Stimulated activated CD4-positive, alpha-beta T cell treated with anti-CD3 and anti-CD28 coated beads, Interleukin-15, amount 100 ng/mL, for 48 hours (primary cell): Measurements from ENCODE around the gene TOP2A.

Experiments used
- DNase-seq, 2 donors: peaks; one replicate each; pipeline ENCODE4 v3.0.0-alpha.2; 2020; ENCODE audit warnings: low read depth in 2 of 2

TOP2A gene

DNA sequence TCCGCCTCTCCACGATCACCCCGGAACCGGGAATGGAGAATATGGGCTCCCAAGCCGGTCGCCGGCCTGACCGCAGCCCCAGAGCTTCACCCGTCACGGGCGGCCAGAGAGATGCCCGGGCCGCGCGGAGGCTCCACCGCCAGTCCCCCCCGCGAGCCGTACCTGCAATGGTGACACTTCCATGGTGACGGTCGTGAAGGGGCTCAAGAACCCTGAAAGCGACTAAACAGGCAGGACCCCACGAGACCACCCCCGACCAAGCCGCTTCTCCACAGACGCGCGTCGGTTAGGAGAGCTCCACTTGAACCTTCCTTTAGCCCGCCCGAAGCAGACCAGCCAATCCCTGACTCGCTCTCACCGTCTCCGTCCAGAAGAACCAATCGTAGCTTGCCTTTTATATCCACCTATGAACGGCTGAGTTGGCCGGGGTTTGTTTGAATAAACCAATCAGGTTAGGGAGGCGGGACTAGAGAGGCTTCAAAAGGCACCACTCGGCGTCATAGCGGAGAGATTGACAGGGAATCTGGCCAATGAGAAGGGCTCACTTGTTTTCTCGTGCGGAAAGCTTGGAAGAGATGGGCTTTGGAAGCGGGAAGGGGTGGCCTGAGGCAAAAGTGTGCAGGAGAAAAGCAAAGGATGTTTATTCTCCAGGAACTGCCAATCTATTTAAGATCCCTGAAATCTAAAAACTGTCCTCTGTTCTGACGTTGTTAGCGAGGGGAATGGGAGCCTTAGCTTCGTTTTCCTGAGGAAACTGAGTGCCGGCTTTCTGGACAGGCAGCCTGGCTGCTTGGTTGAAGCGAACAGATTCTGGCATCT, at the start of gene TOP2A:
Gene TOP2A, minus strand, starts transcription at position 288 of the 819 bp plus-strand sequence. Its CDS starts 105 bp downstream, at position 183.
- DNase-seq = peak; percentile 91 to 93

DNA sequence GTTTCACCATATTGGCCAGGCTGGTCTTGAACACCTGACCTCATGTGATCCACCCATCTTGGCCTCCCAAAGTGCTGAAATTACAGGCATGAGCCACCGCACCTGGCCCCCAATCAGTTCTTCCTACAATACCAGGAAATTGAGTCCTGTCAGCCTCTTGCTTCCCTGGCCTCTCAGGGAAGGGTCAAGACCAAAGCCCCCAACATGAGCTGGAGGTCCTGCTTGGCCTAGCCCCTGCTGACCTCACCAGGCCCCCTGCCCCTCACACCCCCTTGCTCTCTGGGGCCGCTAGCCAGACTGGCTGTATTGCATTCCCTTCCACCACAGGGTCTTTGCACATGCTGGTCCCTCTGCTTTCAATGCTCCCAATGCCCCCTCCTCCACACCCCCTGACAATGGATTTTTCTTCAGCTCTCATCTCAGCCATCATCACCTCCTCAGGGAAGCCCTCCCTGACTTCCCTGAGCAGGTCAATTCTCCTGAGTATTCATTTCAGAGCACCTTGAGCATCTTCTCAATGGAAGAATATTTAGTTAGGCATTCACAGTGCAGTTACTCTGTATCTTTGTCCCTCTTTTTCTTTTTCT, 49.7 kb upstream of the TOP2A start:
- no peak for DNase-seq

GRCh38 chr17:40466298-40466971, 48.7 kb upstream of the TOP2A start:
- no peak for DNase-seq

DNA sequence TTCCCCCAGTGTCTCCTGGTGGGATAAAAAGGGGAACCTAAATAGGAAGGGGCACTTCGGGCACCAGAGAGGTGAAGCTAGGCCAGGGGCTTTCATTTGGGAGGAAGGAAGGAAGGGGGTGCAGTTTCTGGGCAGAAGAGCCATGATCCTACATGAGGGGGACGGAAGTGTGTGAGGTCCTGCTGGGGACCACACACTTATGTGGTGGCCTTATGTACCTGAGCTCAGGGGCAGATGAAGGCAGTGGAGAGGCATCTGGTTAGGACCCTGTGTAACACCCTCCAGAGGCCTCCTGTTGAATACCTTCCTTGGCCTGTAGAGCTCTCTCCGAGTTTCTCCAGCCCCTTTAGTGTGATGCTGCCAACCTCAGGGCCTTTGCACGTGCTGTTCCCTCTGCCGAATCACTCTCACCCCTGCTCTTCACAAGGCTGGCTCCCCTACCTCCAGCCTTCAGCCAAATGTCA, 46.7 kb upstream of the TOP2A start:
- DNase-seq = no peak

DNA sequence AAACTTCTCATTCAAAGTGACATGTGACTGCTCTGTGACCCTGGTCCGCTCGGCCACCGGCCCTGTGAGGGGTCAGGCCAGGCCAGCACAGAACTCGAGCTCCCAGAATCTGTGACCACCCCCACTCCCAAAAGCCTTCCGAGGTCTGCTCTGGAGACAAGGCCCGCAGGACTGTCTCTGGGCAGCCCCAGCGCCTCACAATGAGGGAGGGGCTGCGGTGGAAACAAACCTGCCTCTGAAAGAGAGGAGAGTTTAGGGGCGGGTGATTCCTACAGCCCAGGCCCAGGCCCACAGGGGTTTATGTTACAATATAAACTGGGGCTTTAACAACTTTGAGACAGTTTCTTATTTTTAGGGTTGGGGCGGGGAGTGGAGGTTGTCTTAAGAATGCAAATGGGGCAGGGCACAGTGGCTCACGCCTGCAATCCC, 45.4 kb upstream of the TOP2A start:
- no peak for DNase-seq

GRCh38 chr17:40462343-40463121, 44.8 kb upstream of the TOP2A start:
- no peak for DNase-seq

GRCh38 chr17:40461732-40462342, 44.1 kb upstream of the TOP2A start:
- no peak for DNase-seq

DNA sequence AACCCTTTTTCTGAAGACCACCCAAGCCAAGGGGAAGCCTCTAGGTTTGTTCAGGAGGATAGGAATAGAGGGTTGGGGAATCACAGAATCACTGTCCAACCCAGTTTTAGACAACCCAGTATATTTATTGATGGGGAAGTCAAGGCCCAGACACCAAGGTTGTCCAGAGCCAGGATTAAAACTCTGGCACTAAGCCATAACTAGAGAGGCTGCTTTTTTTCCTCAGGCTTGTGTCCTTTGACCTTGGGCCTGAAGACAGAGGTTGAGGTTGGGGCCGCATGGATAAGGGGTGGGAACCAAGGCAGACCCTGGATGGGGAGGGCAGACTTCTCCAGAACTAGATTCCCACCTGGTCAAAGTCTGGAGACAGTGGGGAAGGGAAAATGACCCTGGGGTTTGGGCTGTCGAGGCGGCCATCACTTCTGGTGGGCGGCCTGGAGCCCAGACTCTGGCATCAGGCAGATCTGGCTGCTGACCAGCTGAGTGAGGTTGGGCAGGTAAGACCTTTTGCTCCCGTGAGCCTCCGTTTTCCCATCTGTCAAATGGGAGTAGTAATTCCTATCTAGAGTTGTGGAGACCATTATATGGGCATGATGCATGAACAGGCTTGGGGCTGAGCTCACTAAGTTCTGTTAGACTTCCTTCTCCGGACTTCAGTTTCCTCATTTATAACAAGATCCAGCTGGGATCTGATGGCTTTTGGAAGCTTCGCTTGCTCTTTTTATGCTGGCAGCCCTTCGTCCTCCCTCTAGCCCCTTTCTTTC, 43.5 kb upstream of the TOP2A start:
- DNase-seq = no peak

DNA sequence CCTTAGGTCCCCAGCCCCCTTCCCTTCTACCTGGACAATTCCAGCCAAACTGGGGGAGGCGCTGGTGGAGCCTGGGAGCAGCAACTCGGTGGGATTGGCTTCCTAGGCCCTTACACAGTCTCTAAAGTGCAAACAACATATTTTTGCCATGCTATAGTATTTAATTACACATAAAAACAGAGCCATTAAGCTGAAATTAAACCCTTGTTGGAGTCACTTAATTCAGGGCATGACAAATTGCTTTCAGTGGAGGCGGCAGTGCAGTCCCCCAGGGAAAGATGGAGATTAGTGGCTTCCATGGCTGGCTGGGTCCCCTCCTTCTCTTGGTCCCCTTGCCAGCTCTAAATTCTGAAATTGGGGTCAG, 42.9 kb upstream of the TOP2A start:
- no peak for DNase-seq

GRCh38 chr17:40459636-40460603, 42.2 kb upstream of the TOP2A start:
- DNase-seq = no peak

DNA sequence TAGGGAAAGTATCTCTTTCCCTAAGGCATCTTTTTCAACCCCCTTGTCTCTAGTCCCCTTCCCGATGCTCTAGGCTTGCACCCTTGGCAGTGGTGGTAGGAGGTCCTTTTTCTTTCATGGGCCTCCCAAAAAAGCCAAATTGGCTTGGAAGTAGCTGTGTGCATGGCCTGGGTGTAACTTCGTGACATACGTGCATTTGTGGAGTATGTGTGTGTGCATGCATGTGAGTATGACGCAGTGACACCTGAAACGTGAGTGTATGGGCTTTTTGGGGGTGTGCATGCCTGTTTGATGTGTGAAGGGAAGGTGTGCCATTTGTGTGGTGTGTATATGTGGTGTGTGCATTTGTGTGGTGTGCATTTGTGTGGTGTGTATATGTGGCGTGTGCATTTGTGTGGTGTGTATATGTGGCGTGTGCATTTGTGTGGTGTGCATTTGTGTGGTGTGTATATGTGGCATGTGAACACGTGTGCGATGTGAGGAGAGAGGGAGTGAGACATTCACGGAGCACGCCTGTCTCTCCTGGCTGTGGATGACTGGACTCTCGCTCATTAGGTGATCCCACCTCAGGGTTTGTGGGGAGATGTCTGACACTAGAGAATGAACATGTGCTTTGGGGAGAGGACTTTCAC, 41.3 kb upstream of the TOP2A start:
- no peak for DNase-seq

- DNase-seq = no peak
Observed at GRCh38 chr17:40457964-40458791, 40.5 kb upstream of the TOP2A start.

- DNase-seq = no peak
Observed at GRCh38 chr17:40457369-40457768, 39.7 kb upstream of the TOP2A start.

DNA sequence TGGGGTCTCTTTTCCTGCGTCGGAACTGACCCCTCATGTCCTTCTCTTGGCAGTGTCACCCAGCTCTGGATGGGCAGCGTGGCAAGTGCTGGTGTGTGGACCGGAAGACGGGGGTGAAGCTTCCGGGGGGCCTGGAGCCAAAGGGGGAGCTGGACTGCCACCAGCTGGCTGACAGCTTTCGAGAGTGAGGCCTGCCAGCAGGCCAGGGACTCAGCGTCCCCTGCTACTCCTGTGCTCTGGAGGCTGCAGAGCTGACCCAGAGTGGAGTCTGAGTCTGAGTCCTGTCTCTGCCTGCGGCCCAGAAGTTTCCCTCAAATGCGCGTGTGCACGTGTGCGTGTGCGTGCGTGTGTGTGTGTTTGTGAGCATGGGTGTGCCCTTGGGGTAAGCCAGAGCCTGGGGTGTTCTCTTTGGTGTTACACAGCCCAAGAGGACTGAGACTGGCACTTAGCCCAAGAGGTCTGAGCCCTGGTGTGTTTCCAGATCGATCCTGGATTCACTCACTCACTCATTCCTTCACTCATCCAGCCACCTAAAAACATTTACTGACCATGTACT, 38.8 kb upstream of the TOP2A start:
- no peak for DNase-seq

DNA sequence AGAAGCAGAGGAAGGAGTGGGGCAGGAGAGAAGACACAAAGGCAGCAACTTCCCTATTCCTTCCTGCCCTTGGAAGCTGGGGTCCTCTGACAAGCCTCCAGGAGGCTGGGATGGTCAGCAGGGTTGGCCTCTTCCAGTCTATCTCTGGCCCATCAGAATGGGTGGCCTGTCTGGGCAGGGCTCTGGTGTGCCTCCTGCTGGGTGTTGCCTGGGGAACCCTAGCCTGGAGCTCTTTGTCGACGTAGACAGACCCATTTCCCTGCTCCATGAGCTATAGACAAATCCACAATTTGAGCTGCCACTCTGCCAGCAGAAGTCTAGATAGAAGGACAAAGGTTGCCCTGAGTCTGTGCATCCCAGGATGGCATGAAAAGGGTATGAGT, 36.9 kb upstream of the TOP2A start:
- no peak for DNase-seq

DNA sequence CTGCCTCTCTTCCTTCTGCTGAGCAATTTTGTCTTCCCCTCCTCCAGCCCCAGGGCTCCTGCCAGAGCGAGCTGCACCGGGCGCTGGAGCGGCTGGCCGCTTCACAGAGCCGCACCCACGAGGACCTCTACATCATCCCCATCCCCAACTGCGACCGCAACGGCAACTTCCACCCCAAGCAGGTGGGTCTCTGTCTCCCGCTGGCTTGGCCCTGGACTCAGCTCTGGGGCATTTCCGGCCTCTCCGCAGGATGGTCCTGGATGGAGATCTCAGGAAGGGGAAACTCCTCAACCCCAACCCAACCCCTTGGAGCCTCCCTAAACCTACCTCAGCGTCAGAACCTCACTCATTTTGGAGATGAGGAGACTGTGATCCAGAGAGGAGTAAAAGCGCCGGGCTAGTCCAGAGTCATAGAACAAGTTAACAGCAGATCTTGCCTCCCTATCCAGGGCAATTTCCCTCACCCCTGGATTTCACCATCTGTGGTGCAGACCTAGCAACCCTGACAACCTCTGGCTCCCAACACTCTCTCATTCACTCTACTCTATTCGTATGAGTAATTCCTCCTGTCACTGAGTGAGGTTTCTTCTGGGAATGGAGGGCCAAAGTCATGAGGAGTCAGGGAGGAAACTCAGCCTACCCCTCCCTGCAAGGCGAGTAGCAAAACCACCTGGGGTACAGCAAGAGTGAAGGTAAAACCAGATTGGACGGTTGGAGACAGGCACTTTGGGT, 36.4 kb upstream of the TOP2A start:
- no peak for DNase-seq

- no peak for DNase-seq
Observed at GRCh38 chr17:40452921-40453378, 35.3 kb upstream of the TOP2A start.
